NCI-H146 treated with DMSO at 0.1 percent for 48 hours (cell line): ENCODE data around the gene ATP6V1G1.

Source experiments
- DNase-seq: peaks from one replicate; lab custom pipeline; 2025; ENCODE audit not compliant: unreplicated experiment; lab: John Stamatoyannopoulos, UW

Gene ATP6V1G1

GRCh38 chr9:114611516-114612271 is 24.1 kb downstream of the ATP6V1G1 start:
- DNase-seq = no peak

- no peak for DNase-seq
Observed at GRCh38 chr9:114612272-114612923, 24.8 kb downstream of the ATP6V1G1 start.

GRCh38 chr9:114613087-114613486 is 25.5 kb downstream of the ATP6V1G1 start:
- no peak for DNase-seq

- no peak for DNase-seq
Observed at GRCh38 chr9:114613919-114614318, 26.4 kb downstream of the ATP6V1G1 start.

GRCh38 chr9:114614373-114614772 is 26.8 kb downstream of the ATP6V1G1 start:
- no peak for DNase-seq

GRCh38 chr9:114616684-114617520 is 29.3 kb downstream of the ATP6V1G1 start:
- DNase-seq = no peak

GRCh38 chr9:114619191-114619761 is 31.7 kb downstream of the ATP6V1G1 start:
- no peak for DNase-seq

GRCh38 chr9:114621561-114621960 is 34.0 kb downstream of the ATP6V1G1 start:
- no peak for DNase-seq

- DNase-seq = no peak
Observed at GRCh38 chr9:114621975-114622609, 34.5 kb downstream of the ATP6V1G1 start.

- no peak for DNase-seq
Observed at GRCh38 chr9:114624677-114625076, 37.1 kb downstream of the ATP6V1G1 start.

GRCh38 chr9:114626415-114627020 is 38.9 kb downstream of the ATP6V1G1 start:
- DNase-seq = no peak

GRCh38 chr9:114627553-114627952 is 40.0 kb downstream of the ATP6V1G1 start:
- DNase-seq = no peak

- no peak for DNase-seq
Observed at GRCh38 chr9:114629563-114630090, 42.1 kb downstream of the ATP6V1G1 start.

- DNase-seq = no peak
Observed at GRCh38 chr9:114631166-114631565, 43.6 kb downstream of the ATP6V1G1 start.

- DNase-seq = no peak
Observed at GRCh38 chr9:114633438-114634089, 46.0 kb downstream of the ATP6V1G1 start.

- no peak for DNase-seq
Observed at GRCh38 chr9:114634387-114634786, 46.8 kb downstream of the ATP6V1G1 start.

- no peak for DNase-seq
Observed at GRCh38 chr9:114638404-114638803, 50.8 kb downstream of the ATP6V1G1 start.

GRCh38 chr9:114641967-114642366 is 54.4 kb downstream of the ATP6V1G1 start:
- no peak for DNase-seq

- DNase-seq = no peak
Observed at GRCh38 chr9:114643001-114643400, 55.4 kb downstream of the ATP6V1G1 start.

GRCh38 chr9:114643896-114644295 is 56.3 kb downstream of the ATP6V1G1 start:
- no peak for DNase-seq
